22Rv1 (cell line): ENCODE results near the gene CADM1.

Experiments
- ZFX ChIP-seq: fragments of 450-650 bp; IDR thresholded peaks from 2 replicates; pipeline ENCODE4 v1.6.1; 2017; ENCODE audit warnings: antibody characterized with exemption, borderline replicate concordance
- TF ChIP-seq, protein P1 (sequence below): fragments of 450-650 bp; IDR thresholded peaks from 2 replicates; pipeline ENCODE4 v1.5.1; 2017; ENCODE audit warnings: mild to moderate bottlenecking

- TF ChIP-seq, protein P1, sequence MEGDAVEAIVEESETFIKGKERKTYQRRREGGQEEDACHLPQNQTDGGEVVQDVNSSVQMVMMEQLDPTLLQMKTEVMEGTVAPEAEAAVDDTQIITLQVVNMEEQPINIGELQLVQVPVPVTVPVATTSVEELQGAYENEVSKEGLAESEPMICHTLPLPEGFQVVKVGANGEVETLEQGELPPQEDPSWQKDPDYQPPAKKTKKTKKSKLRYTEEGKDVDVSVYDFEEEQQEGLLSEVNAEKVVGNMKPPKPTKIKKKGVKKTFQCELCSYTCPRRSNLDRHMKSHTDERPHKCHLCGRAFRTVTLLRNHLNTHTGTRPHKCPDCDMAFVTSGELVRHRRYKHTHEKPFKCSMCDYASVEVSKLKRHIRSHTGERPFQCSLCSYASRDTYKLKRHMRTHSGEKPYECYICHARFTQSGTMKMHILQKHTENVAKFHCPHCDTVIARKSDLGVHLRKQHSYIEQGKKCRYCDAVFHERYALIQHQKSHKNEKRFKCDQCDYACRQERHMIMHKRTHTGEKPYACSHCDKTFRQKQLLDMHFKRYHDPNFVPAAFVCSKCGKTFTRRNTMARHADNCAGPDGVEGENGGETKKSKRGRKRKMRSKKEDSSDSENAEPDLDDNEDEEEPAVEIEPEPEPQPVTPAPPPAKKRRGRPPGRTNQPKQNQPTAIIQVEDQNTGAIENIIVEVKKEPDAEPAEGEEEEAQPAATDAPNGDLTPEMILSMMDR = no peak
- TF ChIP-seq ZFX = no peak
Observed at GRCh38 chr11:115450519-115450918, 53.7 kb downstream of the CADM1 start.
